C4-2B (cell line): ENCODE data around the gene BMAL1.

Source experiments
- CTCF ChIP-seq: fragments of 450-650 bp; conservative IDR thresholded peaks from 2 replicates; pipeline ENCODE4 v1.5.1; 2017; ENCODE audit warnings: mild to moderate bottlenecking
- ZFX ChIP-seq: fragments of 450-650 bp; IDR thresholded peaks from 2 replicates; pipeline ENCODE4 v1.6.1; 2017

- TF ChIP-seq CTCF (no peak), ZFX (no peak)
Observed at GRCh38 chr11:13328286-13328685, 50.7 kb downstream of the BMAL1 start.
